Measurements from ENCODE around the gene CTDSPL.

The CTDSPL gene

GRCh38 chr3:37896827-37897226, 35.1 kb downstream of the CTDSPL start:
- no peak for ATAC-seq

DNA sequence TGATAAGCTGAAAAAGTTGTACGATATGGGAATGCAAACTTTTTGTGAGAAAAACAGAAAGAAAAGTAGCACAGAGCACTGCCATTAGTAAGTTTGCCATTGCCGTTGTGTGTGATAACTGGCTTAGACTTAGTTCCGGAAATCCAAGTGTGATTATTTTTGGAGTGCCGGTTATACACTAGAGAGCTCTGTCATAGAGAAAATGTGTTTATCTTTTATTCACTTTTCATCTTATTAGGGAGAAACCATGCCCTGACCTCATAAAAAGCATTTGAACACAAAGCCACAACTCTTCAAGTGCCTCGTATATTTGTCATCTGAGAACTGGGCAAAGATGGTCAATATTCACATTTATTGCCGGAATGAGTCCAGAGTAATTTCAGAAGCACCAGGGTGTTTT, 36.1 kb downstream of the CTDSPL start:
- ATAC-seq: no peak

GRCh38 chr3:37898424-37898823, 36.7 kb downstream of the CTDSPL start:
- no peak for ATAC-seq

DNA sequence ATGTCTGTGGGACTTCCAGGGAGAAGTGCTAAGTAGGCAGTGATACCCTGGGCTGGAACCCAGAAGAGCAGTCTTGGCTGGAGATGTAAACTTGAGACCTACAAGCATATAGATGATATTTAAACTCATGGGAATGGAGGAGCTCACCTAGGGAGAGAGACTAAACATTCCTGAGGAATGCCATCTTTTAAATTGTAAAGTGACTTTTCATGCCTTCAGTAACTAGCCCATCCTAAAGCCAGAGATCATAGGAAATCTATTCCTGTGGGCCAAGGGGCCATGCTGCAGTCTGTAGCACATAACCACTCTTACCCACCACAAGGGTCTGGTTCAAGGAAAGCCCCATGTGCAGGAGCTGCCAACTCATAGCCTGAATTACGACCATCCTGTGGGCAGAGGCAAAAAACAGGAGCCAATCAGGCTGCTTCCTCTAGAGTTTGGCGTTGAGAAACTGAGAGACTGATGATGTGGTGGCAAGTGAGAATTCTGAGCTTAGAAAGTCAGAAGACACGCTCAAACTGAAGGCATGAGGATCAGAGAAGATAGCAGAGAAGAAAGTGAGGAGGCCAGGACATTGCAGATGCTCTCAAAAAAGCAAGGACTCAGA, 37.5 kb downstream of the CTDSPL start:
- no peak for ATAC-seq

GRCh38 chr3:37899711-37900306, 38.1 kb downstream of the CTDSPL start:
- no peak for ATAC-seq

- no peak for ATAC-seq
Observed at GRCh38 chr3:37901721-37902120, 40.0 kb downstream of the CTDSPL start.

DNA sequence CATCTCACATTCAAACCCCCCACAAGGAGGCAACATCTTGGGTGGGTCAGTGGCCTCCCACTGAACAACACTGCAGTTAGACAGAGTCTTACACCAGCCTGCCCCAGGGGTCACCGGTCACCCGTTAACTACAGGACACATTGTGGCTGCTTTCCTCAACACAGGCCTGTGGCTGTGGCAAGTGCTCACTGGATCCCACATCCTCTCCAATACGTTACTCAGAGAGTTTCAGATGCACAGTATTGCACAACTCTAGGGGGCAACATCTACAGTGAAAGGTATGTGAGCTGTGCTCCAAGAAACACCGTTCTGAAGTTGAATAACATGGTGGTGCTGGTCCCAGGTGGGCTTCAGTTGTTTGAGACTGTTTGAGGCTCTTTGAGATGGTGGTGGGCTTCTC, 41.0 kb downstream of the CTDSPL start:
- ATAC-seq: no peak

DNA sequence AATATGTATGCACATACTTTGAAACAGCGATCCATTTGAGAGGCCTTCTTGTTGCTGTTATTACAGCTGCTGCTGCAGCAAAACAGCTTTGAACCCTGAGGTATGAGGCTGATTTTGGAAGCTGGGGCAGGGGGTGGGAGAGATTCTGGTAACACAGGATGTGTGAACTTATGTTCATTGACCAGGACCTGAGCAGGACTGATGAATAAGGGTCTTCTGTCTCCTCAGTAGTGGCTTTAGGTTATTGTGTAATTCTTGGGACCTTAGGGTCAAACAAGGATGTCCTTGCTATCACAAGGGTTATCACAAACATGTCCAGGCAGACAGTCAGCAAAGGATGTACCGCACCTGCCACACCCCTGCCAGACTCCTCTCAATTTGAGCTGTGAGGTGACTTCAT, 41.6 kb downstream of the CTDSPL start:
- no peak for ATAC-seq

DNA sequence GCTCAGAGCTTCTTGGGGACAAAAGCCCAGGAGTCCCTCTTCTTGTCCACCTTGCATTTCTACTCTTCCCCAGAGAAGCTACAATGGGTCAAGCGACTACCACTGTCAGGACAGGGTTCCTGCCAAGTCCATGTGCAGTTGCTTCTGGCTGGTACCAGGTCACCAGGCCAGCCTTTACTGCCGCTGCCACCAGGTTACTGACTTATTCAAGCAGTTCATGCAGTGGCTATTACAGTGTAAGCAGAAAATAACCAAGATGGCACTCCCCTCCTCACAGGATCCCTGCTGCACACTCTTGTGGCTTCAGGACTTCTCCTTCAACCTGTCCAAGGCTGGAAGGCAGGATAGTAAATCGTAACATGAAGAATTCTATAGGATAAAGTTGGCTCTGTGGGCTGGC, 42.1 kb downstream of the CTDSPL start:
- no peak for ATAC-seq

- ATAC-seq: no peak
Observed at GRCh38 chr3:37904601-37905000, 42.9 kb downstream of the CTDSPL start.

DNA sequence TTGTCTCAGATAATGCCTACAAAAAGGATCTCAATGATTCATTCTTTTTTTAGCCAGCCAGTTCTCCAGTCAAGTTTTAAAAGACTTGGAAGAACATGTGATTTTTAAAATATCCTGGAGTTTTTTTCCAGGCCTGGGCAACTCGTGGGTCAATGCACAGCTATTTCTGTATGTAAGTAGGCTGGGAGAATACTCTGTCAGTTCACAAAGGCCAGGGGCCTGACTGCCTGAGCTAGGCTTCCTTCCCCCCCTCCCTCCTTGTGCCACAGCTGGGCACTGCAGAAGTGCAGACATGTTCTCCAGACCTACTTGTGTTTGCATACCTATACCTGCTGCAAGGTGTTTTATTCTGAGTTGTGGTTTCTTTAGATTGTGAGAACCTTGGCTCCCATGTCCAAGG, 43.7 kb downstream of the CTDSPL start:
- ATAC-seq: no peak

DNA sequence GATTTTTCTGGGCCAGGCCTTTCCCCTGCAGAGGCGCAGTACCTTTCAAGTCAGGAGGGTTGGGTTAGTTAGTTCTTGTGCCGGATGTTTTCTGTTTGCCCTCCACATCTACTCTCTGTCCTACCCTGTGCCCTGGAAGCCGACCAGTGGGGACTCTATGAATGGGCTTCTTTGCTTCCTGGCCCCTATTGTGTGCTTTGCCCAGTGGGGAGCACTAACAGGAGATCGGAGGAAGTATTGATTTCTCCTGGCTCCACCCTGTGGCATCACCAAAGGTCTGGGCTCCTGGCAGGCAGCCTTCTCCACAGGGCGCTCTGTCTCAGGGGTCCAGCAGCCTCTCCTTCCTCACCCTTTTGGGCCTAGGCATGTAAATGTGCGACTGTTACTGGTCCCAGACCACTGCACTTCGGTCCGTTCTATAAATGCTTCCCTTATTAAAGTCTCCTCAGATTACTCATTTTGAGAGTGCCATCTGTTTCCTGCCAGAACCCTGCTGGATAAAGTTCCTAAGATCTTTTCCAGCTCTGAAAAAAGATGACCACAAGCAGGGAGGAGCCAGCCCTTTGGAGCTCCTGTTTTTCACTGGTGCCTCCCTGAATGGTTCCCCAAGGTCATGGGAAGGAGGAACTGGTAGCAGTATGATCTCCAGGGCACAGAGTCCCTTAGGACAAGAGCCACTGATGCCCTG, 44.5 kb downstream of the CTDSPL start:
- ATAC-seq: no peak

DNA sequence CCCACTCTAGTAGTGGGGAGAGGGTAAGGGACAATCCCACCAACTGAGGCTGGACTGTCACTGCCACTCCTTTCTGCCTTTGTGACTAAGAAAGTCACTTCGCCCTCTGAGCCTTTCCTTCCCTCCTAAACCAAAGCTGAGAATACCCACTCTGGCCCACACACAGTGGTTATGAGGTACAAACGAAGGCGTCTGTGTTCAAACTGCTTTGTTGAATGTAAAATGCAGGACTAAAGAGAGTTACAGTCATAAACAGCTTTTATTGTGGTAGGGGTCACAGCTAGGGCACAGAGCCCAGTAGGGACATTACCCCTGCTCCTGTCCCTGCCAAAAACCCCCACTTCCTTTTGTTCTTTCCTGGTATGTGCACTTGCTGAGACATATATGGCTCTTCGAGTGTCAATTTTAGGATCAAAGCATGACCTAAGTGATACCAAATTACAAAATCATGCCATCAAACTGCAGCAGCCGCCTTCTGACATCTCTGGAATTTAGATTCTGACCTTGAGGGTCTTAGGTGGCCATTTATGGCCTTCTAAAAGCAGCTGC, 45.1 kb downstream of the CTDSPL start:
- no peak for ATAC-seq

- ATAC-seq: no peak
Observed at GRCh38 chr3:37907371-37907770, 45.7 kb downstream of the CTDSPL start.

DNA sequence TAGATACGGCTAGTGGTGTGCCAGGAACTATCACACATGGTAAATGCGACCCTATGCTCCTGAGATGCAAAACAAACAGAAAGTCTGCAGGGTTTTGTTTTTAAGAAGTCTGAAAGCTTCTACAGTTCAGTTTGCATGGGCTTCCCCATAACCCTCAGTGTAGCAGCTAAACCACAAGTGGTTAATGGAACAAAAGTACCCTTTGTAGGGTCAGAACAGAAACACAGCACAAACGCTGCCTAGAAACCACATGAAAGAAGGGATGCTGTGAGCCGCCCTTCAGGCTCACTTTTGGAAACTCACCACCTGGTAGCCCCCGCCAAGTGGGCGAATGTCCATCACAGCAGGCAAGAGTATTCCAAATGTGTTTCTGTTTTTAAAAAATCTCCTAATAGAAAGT, 46.2 kb downstream of the CTDSPL start:
- ATAC-seq: peak in 1 of 2 donors; percentile 38

GRCh38 chr3:37909067-37909911, 47.6 kb downstream of the CTDSPL start:
- no peak for ATAC-seq

GRCh38 chr3:37910671-37911400, 49.2 kb downstream of the CTDSPL start:
- no peak for ATAC-seq

GRCh38 chr3:37912052-37912733, 50.5 kb downstream of the CTDSPL start:
- ATAC-seq: no peak

DNA sequence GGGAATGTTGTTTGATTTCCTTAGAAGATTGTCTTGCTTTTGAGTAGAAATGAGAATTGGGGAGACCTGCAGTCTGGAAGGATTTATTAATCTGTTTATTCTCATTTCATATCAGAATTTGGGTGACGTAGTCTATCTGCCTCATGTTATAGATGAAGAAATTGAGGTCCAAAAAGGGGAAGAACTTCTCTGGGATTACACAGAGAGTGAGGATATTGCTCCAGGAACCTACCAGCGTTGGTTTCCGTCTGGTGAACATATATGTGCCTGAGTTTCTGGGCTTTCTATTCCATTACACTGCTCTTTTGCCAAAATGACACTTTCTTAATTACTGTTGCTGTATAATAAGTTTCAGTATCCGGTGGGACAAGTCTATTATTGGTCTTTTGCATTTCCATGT, 51.8 kb downstream of the CTDSPL start:
- ATAC-seq: no peak

DNA sequence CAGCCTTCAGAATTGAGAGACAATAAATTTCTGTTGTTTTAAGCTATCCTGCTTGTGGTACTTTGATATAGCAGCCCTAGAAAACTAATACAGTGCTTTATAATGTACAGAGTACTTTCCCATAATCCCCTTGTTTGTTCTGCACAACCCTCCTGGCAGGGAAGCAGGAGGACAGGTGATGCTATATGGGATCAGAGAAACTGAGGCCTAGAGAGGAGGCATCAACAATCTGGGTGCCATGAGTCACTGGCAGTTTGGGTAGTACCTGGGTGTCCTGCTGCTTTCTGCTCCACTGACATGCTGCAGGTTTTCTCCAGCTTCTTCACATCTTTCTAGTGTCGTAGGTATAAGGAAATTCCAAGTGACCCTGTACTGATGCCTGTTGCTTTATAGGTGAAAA, 55.0 kb downstream of the CTDSPL start:
- ATAC-seq: no peak

GRCh38 chr3:37918627-37919026, 56.9 kb downstream of the CTDSPL start:
- ATAC-seq: no peak

GRCh38 chr3:37920156-37920699, 58.5 kb downstream of the CTDSPL start:
- ATAC-seq: no peak
